OCI-LY1 (cell line): Measurements from ENCODE around the gene ARHGAP28.

Experiments used
- H2AFZ ChIP-seq: fragments of 200-600 bp; sonication (generic), shearing (Covaris generic); 2 replicates; pipeline ENCODE4 v1.6.0; 2014; ENCODE audit warnings: antibody characterized with exemption, mild to moderate bottlenecking, low read length
- H3F3A ChIP-seq: fragments of 200-600 bp; sonication (generic), shearing (Covaris generic); 2 replicates; pipeline ENCODE4 v1.6.0; 2014; ENCODE audit warnings: mild to moderate bottlenecking, antibody characterized with exemption, low read length, moderate library complexity; ENCODE audit not compliant: insufficient read depth
- H3K27ac ChIP-seq: fragments of 200-600 bp; sonication (generic); 2 replicates; pipeline ENCODE4 v1.5.1; 2014; ENCODE audit warnings: low read length, mixed run types, mild to moderate bottlenecking, low read depth; ENCODE audit not compliant: poor library complexity, severe bottlenecking
- H3K27me3 ChIP-seq: fragments of 200-600 bp; sonication (generic); 2 replicates; pipeline ENCODE4 v1.6.0; 2014; ENCODE audit warnings: antibody characterized with exemption, mild to moderate bottlenecking, low read length, moderate library complexity; ENCODE audit not compliant: insufficient read depth
- H3K36me3 ChIP-seq: fragments of 200-600 bp; sonication (generic); 2 replicates; pipeline ENCODE4 v1.6.1; 2014; ENCODE audit warnings: mild to moderate bottlenecking, antibody characterized with exemption, low read length, moderate library complexity, mixed read lengths; ENCODE audit not compliant: insufficient read depth
- H3K4me1 ChIP-seq: fragments of 200-600 bp; sonication (generic); 2 replicates; pipeline ENCODE4 v1.5.1; 2014; ENCODE audit warnings: mild to moderate bottlenecking, low read length, moderate library complexity; ENCODE audit not compliant: insufficient read depth, severe bottlenecking
- H3K4me2 ChIP-seq: fragments of 200-600 bp; sonication (generic), shearing (Covaris generic); 2 replicates; pipeline ENCODE4 v1.6.1; 2014; ENCODE audit warnings: low read length
- H3K4me3 ChIP-seq: fragments of 200-600 bp; sonication (generic); 2 replicates; pipeline ENCODE4 v1.5.1; 2014; ENCODE audit warnings: low read length, low read depth, mild to moderate bottlenecking, mixed read lengths; ENCODE audit not compliant: poor library complexity, severe bottlenecking
- H3K79me2 ChIP-seq: fragments of 200-600 bp; shearing (Covaris generic); 2 replicates; pipeline ENCODE4 v1.6.1; 2016; ENCODE audit warnings: mixed run types, low read length, mixed read lengths; ENCODE audit not compliant: insufficient read depth
- H3K9ac ChIP-seq: fragments of 200-600 bp; sonication (generic), shearing (Covaris generic); 2 replicates; pipeline ENCODE4 v1.6.1; 2014; ENCODE audit warnings: mild to moderate bottlenecking, low read length, mixed read lengths
- H3K9me2 ChIP-seq: fragments of 200-600 bp; sonication (generic), shearing (Covaris generic); 2 replicates; pipeline ENCODE4 v1.6.1; 2014; ENCODE audit warnings: low read depth, mild to moderate bottlenecking, low read length, mixed read lengths
- H3K9me3 ChIP-seq: fragments of 200-600 bp; shearing (Covaris generic); 2 replicates; pipeline ENCODE4 v1.6.1; 2014; ENCODE audit warnings: low read length, mixed read lengths
- H4K20me1 ChIP-seq: fragments of 200-600 bp; sonication (generic), shearing (Covaris generic); 2 replicates; pipeline ENCODE4 v1.6.0; 2016; ENCODE audit warnings: mild to moderate bottlenecking, low read length; ENCODE audit not compliant: insufficient read depth
- EZH2 ChIP-seq: fragments of 200-600 bp; sonication (generic), shearing (Covaris generic); IDR thresholded peaks from 2 replicates; pipeline ENCODE4 v1.8.0; 2017; ENCODE audit warnings: borderline replicate concordance, mixed run types, mild to moderate bottlenecking, antibody characterized with exemption, low read length, moderate library complexity, mixed read lengths
- TF ChIP-seq, protein P1 (sequence below): fragments of 200-600 bp; sonication (generic), shearing (Covaris generic); IDR thresholded peaks from 2 replicates; pipeline ENCODE4 v1.5.1; 2017; ENCODE audit warnings: mild to moderate bottlenecking, antibody characterized with exemption, low read length, moderate library complexity, mixed read lengths

Gene ARHGAP28

DNA sequence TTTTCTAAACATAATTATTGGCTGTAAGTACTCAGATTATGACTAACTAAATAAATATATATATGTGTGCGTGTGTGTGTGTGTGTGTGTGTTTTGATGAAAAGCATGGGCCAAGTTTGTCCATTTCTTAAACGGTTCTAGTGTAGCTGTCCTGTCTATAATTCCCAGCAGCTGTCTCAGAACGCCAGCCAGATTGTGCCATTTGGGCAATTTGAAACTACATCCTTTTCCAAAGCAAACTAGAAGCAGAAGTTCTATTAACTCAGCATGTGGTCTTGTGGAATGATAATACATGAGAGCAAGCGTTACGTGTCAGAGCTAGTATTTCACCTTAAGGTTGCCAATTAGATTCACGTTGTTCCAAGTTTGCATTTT, 1.7 kb downstream of the ARHGAP28 start:
- Histone ChIP-seq H3K9ac (no peak overlapping the region), H3K79me2 (no peaks in the 10 kb centered on the region), H2AFZ (no peak overlapping the region), H4K20me1 (no peaks in the 10 kb centered on the region), H3F3A (no peaks in the 10 kb centered on the region), H3K9me2 (no peaks in the 10 kb centered on the region), H3K4me2 (no peak overlapping the region), H3K9me3 (no peaks in the 10 kb centered on the region), H3K4me1 (peaks cover 5% of the 10 kb centered on the region), H3K4me3 (no peak overlapping the region), H3K27ac (no peak overlapping the region), H3K27me3 (no peaks in the 10 kb centered on the region), H3K36me3 (no peaks in the 10 kb centered on the region)
- TF ChIP-seq, protein P1, sequence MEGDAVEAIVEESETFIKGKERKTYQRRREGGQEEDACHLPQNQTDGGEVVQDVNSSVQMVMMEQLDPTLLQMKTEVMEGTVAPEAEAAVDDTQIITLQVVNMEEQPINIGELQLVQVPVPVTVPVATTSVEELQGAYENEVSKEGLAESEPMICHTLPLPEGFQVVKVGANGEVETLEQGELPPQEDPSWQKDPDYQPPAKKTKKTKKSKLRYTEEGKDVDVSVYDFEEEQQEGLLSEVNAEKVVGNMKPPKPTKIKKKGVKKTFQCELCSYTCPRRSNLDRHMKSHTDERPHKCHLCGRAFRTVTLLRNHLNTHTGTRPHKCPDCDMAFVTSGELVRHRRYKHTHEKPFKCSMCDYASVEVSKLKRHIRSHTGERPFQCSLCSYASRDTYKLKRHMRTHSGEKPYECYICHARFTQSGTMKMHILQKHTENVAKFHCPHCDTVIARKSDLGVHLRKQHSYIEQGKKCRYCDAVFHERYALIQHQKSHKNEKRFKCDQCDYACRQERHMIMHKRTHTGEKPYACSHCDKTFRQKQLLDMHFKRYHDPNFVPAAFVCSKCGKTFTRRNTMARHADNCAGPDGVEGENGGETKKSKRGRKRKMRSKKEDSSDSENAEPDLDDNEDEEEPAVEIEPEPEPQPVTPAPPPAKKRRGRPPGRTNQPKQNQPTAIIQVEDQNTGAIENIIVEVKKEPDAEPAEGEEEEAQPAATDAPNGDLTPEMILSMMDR: no peak
- no peak for TF ChIP-seq EZH2

DNA sequence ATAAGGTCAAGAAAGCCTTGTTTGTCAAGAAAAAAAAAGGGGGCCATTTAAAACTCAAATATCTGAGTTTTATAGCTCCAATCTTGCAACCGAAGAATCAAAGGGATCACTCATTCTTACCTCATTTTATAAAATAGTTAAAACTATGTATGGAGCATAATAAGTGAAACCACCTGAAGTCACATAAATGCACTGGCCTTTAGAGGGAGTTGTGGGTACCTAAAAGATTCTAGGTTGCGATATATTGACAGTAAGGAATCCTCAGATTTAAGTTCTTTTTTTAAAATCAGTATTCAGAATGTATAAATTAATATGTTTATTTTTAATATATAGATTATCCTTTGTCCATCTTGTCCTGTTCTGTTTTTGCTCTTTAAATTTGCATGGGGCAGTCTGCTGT, 3.4 kb downstream of the ARHGAP28 start:
- Histone ChIP-seq H3K4me2 (no peak overlapping the region), H3K36me3 (no peaks in the 10 kb centered on the region), H3K9me3 (no peaks in the 10 kb centered on the region), H3K9me2 (no peaks in the 10 kb centered on the region), H2AFZ (no peak overlapping the region), H3K27me3 (no peaks in the 10 kb centered on the region), H3K79me2 (no peaks in the 10 kb centered on the region), H3K4me1 (peaks cover 5% of the 10 kb centered on the region), H3F3A (no peaks in the 10 kb centered on the region), H4K20me1 (no peaks in the 10 kb centered on the region), H3K9ac (no peak overlapping the region), H3K4me3 (no peak overlapping the region), H3K27ac (no peak overlapping the region)
- TF ChIP-seq, protein P1: no peak
- TF ChIP-seq EZH2: no peak

DNA sequence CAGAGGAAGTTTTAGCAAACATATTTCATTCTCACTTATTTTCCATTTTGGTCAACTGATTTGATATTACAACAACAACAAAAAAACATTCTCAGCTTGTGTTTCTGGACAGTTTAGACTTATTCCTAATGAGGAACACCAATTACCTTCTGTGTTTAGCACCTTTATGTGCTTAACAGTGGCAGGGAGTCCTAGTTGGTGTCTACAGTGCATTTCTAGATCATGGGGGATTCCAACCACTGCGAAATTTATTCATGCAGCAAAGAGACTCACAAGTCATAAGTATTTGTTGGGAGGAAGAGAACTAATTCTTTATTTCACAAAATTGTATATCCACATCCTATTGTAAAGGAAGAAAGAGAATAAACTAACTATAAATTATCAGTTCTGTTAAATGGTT, 4.2 kb downstream of the ARHGAP28 start:
- no peaks in the 10 kb centered on the region for H3K27me3 ChIP-seq
- no peak overlapping the region for H2AFZ ChIP-seq
- H3F3A ChIP-seq: no peaks in the 10 kb centered on the region
- H3K27ac ChIP-seq: no peak overlapping the region
- no peak overlapping the region for H3K4me2 ChIP-seq
- TF ChIP-seq EZH2: no peak
- TF ChIP-seq, protein P1: no peak
- H3K79me2 ChIP-seq: no peaks in the 10 kb centered on the region
- no peaks in the 10 kb centered on the region for H3K9me2 ChIP-seq
- no peak overlapping the region for H3K4me3 ChIP-seq
- H3K36me3 ChIP-seq: no peaks in the 10 kb centered on the region
- H4K20me1 ChIP-seq: no peaks in the 10 kb centered on the region
- H3K9ac ChIP-seq: no peak overlapping the region
- H3K4me1 ChIP-seq: peaks cover 5% of the 10 kb centered on the region
- H3K9me3 ChIP-seq: no peaks in the 10 kb centered on the region
